Measurements from ENCODE around the gene PALM2AKAP2. TPM values are rescaled to one million over a fixed set of nuclear protein-coding genes. Genes with fewer than 3 reads are reported as not detected.

The PALM2AKAP2 gene
- total and polyA plus RNA-seq, 2 experiments from 2014 or later = 2.5 to 7.9 TPM

- Histone ChIP-seq H3K79me2 (replicated peaks; ENCODE audit: insufficient read depth) (peaks cover 28% of the 10 kb centered on the region), H3K27me3 (ENCODE audit: insufficient read depth) (peaks cover 23% of the 10 kb centered on the region), H3K4me3 (peak overlapping the region; percentile 94), H3F3A (replicated peaks; ENCODE audit: low read depth) (no peaks in the 10 kb centered on the region), H3K4me2 (peak overlapping the region; percentile 100), H3K27ac (ENCODE audit: low read depth) (no peak overlapping the region), H3K4me1 (ENCODE audit: insufficient read depth) (peaks cover 14% of the 10 kb centered on the region; the same call in 1 of the 2 replicates), H4K20me1 (replicated peaks; ENCODE audit: insufficient read depth) (no peaks in the 10 kb centered on the region), H2AFZ (peak overlapping the region; percentile 100), H3K36me3 (ENCODE audit: insufficient read depth) (no peaks in the 10 kb centered on the region), H3K9me2 (ENCODE audit: insufficient read depth) (peaks cover 18% of the 10 kb centered on the region)
- Mint-ChIP-seq H3K27ac (no peak overlapping the region), H3K36me3 (ENCODE audit: low read depth) (no peaks in the 10 kb centered on the region), H3K4me3 (peak overlapping the region; percentile 80), H3K9me3 (no peaks in the 10 kb centered on the region), H3K4me1 (peaks cover 9% of the 10 kb centered on the region; the same call in 2 of the 3 replicates), H3K27me3 (ENCODE audit: insufficient read depth, low read depth, poor library complexity) (peaks cover 14% of the 10 kb centered on the region)
- DNase-seq (ENCODE audit: low spot score) (peak; percentile 39), ATAC-seq (peak; percentile 17)
- TF ChIP-seq CREB1 (CRISPR knock-in tag; IDR thresholded peaks at IDR 0.05; ENCODE audit: low read depth) (no peak), NANOG (IDR thresholded peaks at IDR 0.05; ENCODE audit: borderline replicate concordance) (no peak)
Measured at GRCh38 chr9:109780453-109781033, 545 bp downstream of the PALM2AKAP2 start.

GRCh38 chr9:109781086-109781485, 1.1 kb downstream of the PALM2AKAP2 start:
- peaks cover 23% of the 10 kb centered on the region for H3K27me3 ChIP-seq (ENCODE audit: insufficient read depth)
- H3K4me1 Mint-ChIP-seq = peaks cover 9% of the 10 kb centered on the region; the same call in 2 of the 3 replicates
- peaks cover 18% of the 10 kb centered on the region for H3K9me2 ChIP-seq (ENCODE audit: insufficient read depth)
- H3K9me3 Mint-ChIP-seq = no peaks in the 10 kb centered on the region
- H2AFZ ChIP-seq = peak overlapping the region; percentile 100
- no peaks in the 10 kb centered on the region for H3K36me3 ChIP-seq (ENCODE audit: insufficient read depth)
- peak overlapping the region; percentile 94 for H3K4me3 ChIP-seq
- H3K27me3 Mint-ChIP-seq (ENCODE audit: insufficient read depth, low read depth, poor library complexity) = peaks cover 14% of the 10 kb centered on the region
- peak overlapping the region; percentile 80 for H3K4me3 Mint-ChIP-seq
- no peaks in the 10 kb centered on the region for H3F3A ChIP-seq (replicated peaks; ENCODE audit: low read depth)
- H3K4me2 ChIP-seq = peak overlapping the region; percentile 100
- peaks cover 28% of the 10 kb centered on the region for H3K79me2 ChIP-seq (replicated peaks; ENCODE audit: insufficient read depth)
- DNase-seq (ENCODE audit: low spot score) (no peak), ATAC-seq (no peak)
- H4K20me1 ChIP-seq (replicated peaks; ENCODE audit: insufficient read depth) = no peaks in the 10 kb centered on the region
- no peak overlapping the region for H3K27ac Mint-ChIP-seq
- H3K27ac ChIP-seq (ENCODE audit: low read depth) = no peak overlapping the region
- H3K36me3 Mint-ChIP-seq (ENCODE audit: low read depth) = no peaks in the 10 kb centered on the region
- no peak for TF ChIP-seq STAT1 (IDR thresholded peaks at IDR 0.05; ENCODE audit: unreplicated experiment)
- TF ChIP-seq EZH2phosphoT487 (IDR thresholded peaks at IDR 0.05; ENCODE audit: unreplicated experiment) = no peak
- no peak for TF ChIP-seq EZH2 (IDR thresholded peaks at IDR 0.05; ENCODE audit: low read depth, unreplicated experiment)
- TF ChIP-seq ZNF462 (CRISPR knock-in tag; IDR thresholded peaks at IDR 0.05) = no peak
- peaks cover 14% of the 10 kb centered on the region; the same call in 1 of the 2 replicates for H3K4me1 ChIP-seq (ENCODE audit: insufficient read depth)

All from GM23338 (cell line).